Right lobe of liver (tissue), 6 donors: ENCODE data around the gene ANAPC5. TPM values are rescaled to one million over a fixed set of nuclear protein-coding genes. Genes with fewer than 3 reads are reported as not detected.
"Not testable (repeated sequence)": the region's sequence is repeated elsewhere in the genome, so short reads cannot be mapped to it uniquely, and the experiment has no call there.

Experiments
- ATAC-seq, 4 donors: fragments of 200-7000 bp; cut with Tn5 transposase; one replicate each; pipeline ENCODE4 v1.9.1; 2020; ENCODE audit warnings: mild to moderate bottlenecking in 4 of 4, moderate library complexity in 4 of 4
- DNase-seq, 3 donors: peaks; one replicate each; pipeline ENCODE4 v3.0.0-alpha.2; 2020
- H3K27ac ChIP-seq, 3 donors: fragments of 200-600 bp; one replicate each; pipeline ENCODE4 v1.8.0; 2022
- H3K27me3 ChIP-seq, 2 donors: fragments of 200-600 bp; one replicate each; pipeline ENCODE4 v1.8.0; 2022
- H3K36me3 ChIP-seq, 4 donors: fragments of 200-600 bp; sonication (generic) in 1 of 4; one replicate each; pipeline versions ENCODE4 v1.5.1 to v1.8.0; 2017 to 2022; ENCODE audit warnings: control low read depth in 1 of 4
- H3K4me1 ChIP-seq, 4 donors: fragments of 200-600 bp; sonication (generic) in 1 of 4; one replicate each; pipeline versions ENCODE4 v1.5.1 to v1.8.0; 2017 to 2022; ENCODE audit warnings: control low read depth in 1 of 4
- H3K4me3 ChIP-seq, 3 donors: fragments of 200-600 bp; one replicate each; pipeline ENCODE4 v1.8.0; 2022
- H3K9me3 ChIP-seq, 4 donors: fragments of 200-600 bp; sonication (generic) in 1 of 4; one replicate each; pipeline versions ENCODE4 v1.5.1 to v1.8.0; 2017 to 2022; ENCODE audit warnings: control low read depth in 1 of 4
- CTCF ChIP-seq, 4 donors: fragments of 200-600 bp in 3 of 4; fragments of 450-650 bp in 1 of 4; IDR thresholded peaks; one replicate each; pipeline versions ENCODE4 v1.5.1 to v1.8.0; 2016 to 2022; ENCODE audit warnings: antibody characterized with exemption in 4 of 4, mild to moderate bottlenecking in 2 of 4
- POLR2A ChIP-seq: fragments of 450-650 bp; IDR thresholded peaks from one replicate; pipeline ENCODE4 v1.6.1; 2017; ENCODE audit warnings: antibody characterized with exemption, mild to moderate bottlenecking
- WGBS: methylation state at CpG from one replicate; pipeline ENCODE4 v1.1.6; 2018; ENCODE audit warnings: low coverage, low lambda C conversion rate; ENCODE audit not compliant: insufficient coverage; ENCODE audit errors: missing lambda C conversion rate; 5-methylcytosine and 5-hydroxymethylcytosine counted together
- intact Hi-C, 2 donors: fragments of 100-400 bp; cut with DNase I; formaldehyde crosslinking; loops; one replicate each; pipeline versions ENCODE4 v1.11.2 to v1.14.1; 2022
- total RNA-seq, 6 experiments: library from RNA; depleted of rRNA in 2 of 6; stranded (reverse); fragments of >200 nt in 2 of 6; fragmentation: NEBNext Ultra II Directional in 3 of 6; extraction: Animal tissue kit (Norgen Biotek cat#: 25700) in 3 of 6; gene quantifications; one replicate each; pipeline versions ENCODE4 v1.1.0 to v1.2.4, GENCODE V29; 2016 to 2023
- donor health status: DM: no; HTN: yes; CAD: no.
- donor health status: DM: no; HTN: no; CAD: no.
- donor health status: DM: no; HTN: no; CAD: no.
- donor health status: DM: no; HTN: yes; CAD: no.
- donor health status: DM: no; HTN: yes; CAD: no.

The ANAPC5 gene
- total RNA-seq, 6 experiments from 2014 or later: 40.7 to 68.8 (median 49.8) TPM

- no peaks in the 10 kb centered on the region for H3K9me3 ChIP-seq
- H3K27ac ChIP-seq: no peak overlapping the region
- DNase-seq (peak in 1 of 3 donors; percentile 30), ATAC-seq (no peak)
- no peak overlapping the region for H3K4me3 ChIP-seq
- H3K4me1 ChIP-seq: no peaks in the 10 kb centered on the region
- intact Hi-C loops: no loop called here
- TF ChIP-seq CTCF (IDR thresholded peaks at IDR 0.05): no peak
- no peak for TF ChIP-seq POLR2A
- H3K36me3 ChIP-seq: peaks cover 0 to 15% (median 5%) of the 10 kb centered on the region in 4 donors
- H3K27me3 ChIP-seq: no peaks in the 10 kb centered on the region
- 89% methylated on average over 3 of the region's 4 CpGs for WGBS
Measured at GRCh38 chr12:121304306-121304705, 47.9 kb downstream of the ANAPC5 start.

GRCh38 chr12:121301876-121302275 is 50.3 kb downstream of the ANAPC5 start:
- intact Hi-C loops: no loop called here
- no peak for TF ChIP-seq POLR2A
- no peak for TF ChIP-seq CTCF (IDR thresholded peaks at IDR 0.05)
- no peaks in the 10 kb centered on the region for H3K9me3 ChIP-seq
- DNase-seq (peak in 1 of 3 donors; percentile 26), ATAC-seq (no peak)
- WGBS: 44% methylated on average over 4 of the region's 4 CpGs
- H3K36me3 ChIP-seq: no peaks in the 10 kb centered on the region
- no peaks in the 10 kb centered on the region for H3K27me3 ChIP-seq
- peaks cover 0 to 7% (median 0%) of the 10 kb centered on the region in 4 donors for H3K4me1 ChIP-seq
- H3K4me3 ChIP-seq: no peak overlapping the region
- no peak overlapping the region for H3K27ac ChIP-seq

- no peaks in the 10 kb centered on the region for H3K27me3 ChIP-seq
- intact Hi-C loops: no loop called here
- no peaks in the 10 kb centered on the region for H3K9me3 ChIP-seq
- 86% methylated on average over 4 of the region's 4 CpGs for WGBS
- no peaks in the 10 kb centered on the region for H3K36me3 ChIP-seq
- no peak overlapping the region for H3K4me3 ChIP-seq
- no peak for ATAC-seq
- no peak overlapping the region for H3K27ac ChIP-seq
- DNase-seq: peak in 1 of 3 donors; percentile 15
- H3K4me1 ChIP-seq: peaks cover 0 to 11% (median 2%) of the 10 kb centered on the region in 4 donors
- TF ChIP-seq CTCF (IDR thresholded peaks at IDR 0.05): no peak
- TF ChIP-seq POLR2A: no peak
Measured at GRCh38 chr12:121300083-121300819, 52.0 kb downstream of the ANAPC5 start.

GRCh38 chr12:121299662-121300061 is 52.5 kb downstream of the ANAPC5 start:
- H3K4me3 ChIP-seq: no peak overlapping the region
- H3K27ac ChIP-seq: no peak overlapping the region
- H3K27me3 ChIP-seq: no peaks in the 10 kb centered on the region
- peaks cover 0 to 17% (median 5%) of the 10 kb centered on the region in 4 donors for H3K4me1 ChIP-seq
- H3K36me3 ChIP-seq: no peaks in the 10 kb centered on the region
- no peaks in the 10 kb centered on the region for H3K9me3 ChIP-seq
- peak in 1 of 3 donors; percentile 14 for DNase-seq
- ATAC-seq: no peak
- TF ChIP-seq POLR2A: no peak
- no peak for TF ChIP-seq CTCF (IDR thresholded peaks at IDR 0.05)
- 98% methylated on average over 4 of the region's 4 CpGs for WGBS
- intact Hi-C loops: no loop called here

GRCh38 chr12:121298411-121298810 is 53.8 kb downstream of the ANAPC5 start:
- H3K9me3 ChIP-seq, intact Hi-C loops, H3K4me3 ChIP-seq, ATAC-seq, H3K27ac ChIP-seq, H3K36me3 ChIP-seq, H3K27me3 ChIP-seq: not testable (repeated sequence)
- peaks cover 0 to 20% (median 6%) of the 10 kb centered on the region in 4 donors for H3K4me1 ChIP-seq
- WGBS: 93% methylated on average over 6 of the region's 13 CpGs
- peak in 1 of 3 donors; percentile 40 for DNase-seq
